Gastrocnemius medialis (tissue), 4 donors: ENCODE results near the gene SMIM44. TPM values are rescaled to one million over a fixed set of nuclear protein-coding genes. Genes with fewer than 3 reads are reported as not detected.

ENCODE experiments used
- ATAC-seq, 2 donors: fragments of 150-250 bp; one replicate each; pipeline ENCODE4 v1.9.1; 2016
- DNase-seq, 2 donors: peaks; one replicate each; pipeline ENCODE4 v3.0.0-alpha.2; 2019
- H3K27ac ChIP-seq, 4 donors: fragments of 200-600 bp; sonication (generic); 1 replicate in 1 of 4; 2 replicates in 3 of 4; pipeline ENCODE4 v1.5.1; 2016 to 2018; ENCODE audit warnings: mild to moderate bottlenecking in 2 of 4, moderate library complexity in 1 of 4
- H3K27me3 ChIP-seq, 3 donors: fragments of 200-600 bp; sonication (generic) in 2 of 3; 1 replicate in 1 of 3; 2 replicates in 2 of 3; pipeline versions ENCODE4 v1.5.1 to v1.6.0; 2016 to 2019; ENCODE audit warnings: mild to moderate bottlenecking in 1 of 3, moderate library complexity in 1 of 3
- H3K36me3 ChIP-seq, 2 donors: fragments of 200-600 bp; sonication (generic) in 1 of 2; one replicate each; pipeline ENCODE4 v1.5.1; 2017 to 2018
- H3K4me1 ChIP-seq, 2 donors: fragments of 200-600 bp; sonication (generic) in 1 of 2; one replicate each; pipeline ENCODE4 v1.5.1; 2016 to 2017; ENCODE audit warnings: mild to moderate bottlenecking in 2 of 2
- H3K4me3 ChIP-seq, 4 donors: fragments of 200-600 bp; sonication (generic) in 3 of 4; 1 replicate in 1 of 4; 2 replicates in 3 of 4; pipeline ENCODE4 v1.5.1; 2016 to 2019; ENCODE audit warnings: mild to moderate bottlenecking in 2 of 4
- H3K9me3 ChIP-seq, 3 donors: fragments of 200-600 bp; sonication (generic) in 2 of 3; 1 replicate in 1 of 3; 2 replicates in 2 of 3; pipeline ENCODE4 v1.5.1; 2016 to 2019
- POLR2A ChIP-seq, 2 donors: fragments of 450-650 bp; IDR thresholded peaks; one replicate each; pipeline ENCODE4 v1.6.1; 2017; ENCODE audit warnings: antibody characterized with exemption in 2 of 2, mild to moderate bottlenecking in 2 of 2, moderate library complexity in 2 of 2
- in situ Hi-C, 4 donors: fragments of 200-750 bp; cut with MboI; loops; one replicate each; pipeline versions ENCODE4 v1.15.0 to v1.8.0; 2017; ENCODE audit warnings: low sequenced_read_pairs in 4 of 4
- intact Hi-C: fragments of 100-400 bp; cut with DNase I; formaldehyde crosslinking; loops from one replicate; pipeline ENCODE4 v1.15.1; 2023; ENCODE audit warnings: low total_unique reads
- total RNA-seq, 4 donors: library from RNA; depleted of rRNA; stranded (reverse); fragments of >200 nt; gene quantifications; one replicate each; pipeline versions ENCODE4 v1.1.0 to v1.2.3, GENCODE V29; 2016
- TF ChIP-seq, protein P1 (sequence below), 5 experiments: fragments of 450-650 bp in 3 of 5; fragments of 200-600 bp in 2 of 5; sonication (generic) in 2 of 5; IDR thresholded peaks in 4 of 5; conservative IDR thresholded peaks in 1 of 5; 1 replicate in 4 of 5; 2 replicates in 1 of 5; pipeline ENCODE4 v1.5.1; 2016 to 2019; ENCODE audit warnings: antibody characterized with exemption in 5 of 5, mild to moderate bottlenecking in 3 of 5, moderate library complexity in 3 of 5

The SMIM44 gene
- total RNA-seq, 4 donors from 2014 or later = not detected

DNA sequence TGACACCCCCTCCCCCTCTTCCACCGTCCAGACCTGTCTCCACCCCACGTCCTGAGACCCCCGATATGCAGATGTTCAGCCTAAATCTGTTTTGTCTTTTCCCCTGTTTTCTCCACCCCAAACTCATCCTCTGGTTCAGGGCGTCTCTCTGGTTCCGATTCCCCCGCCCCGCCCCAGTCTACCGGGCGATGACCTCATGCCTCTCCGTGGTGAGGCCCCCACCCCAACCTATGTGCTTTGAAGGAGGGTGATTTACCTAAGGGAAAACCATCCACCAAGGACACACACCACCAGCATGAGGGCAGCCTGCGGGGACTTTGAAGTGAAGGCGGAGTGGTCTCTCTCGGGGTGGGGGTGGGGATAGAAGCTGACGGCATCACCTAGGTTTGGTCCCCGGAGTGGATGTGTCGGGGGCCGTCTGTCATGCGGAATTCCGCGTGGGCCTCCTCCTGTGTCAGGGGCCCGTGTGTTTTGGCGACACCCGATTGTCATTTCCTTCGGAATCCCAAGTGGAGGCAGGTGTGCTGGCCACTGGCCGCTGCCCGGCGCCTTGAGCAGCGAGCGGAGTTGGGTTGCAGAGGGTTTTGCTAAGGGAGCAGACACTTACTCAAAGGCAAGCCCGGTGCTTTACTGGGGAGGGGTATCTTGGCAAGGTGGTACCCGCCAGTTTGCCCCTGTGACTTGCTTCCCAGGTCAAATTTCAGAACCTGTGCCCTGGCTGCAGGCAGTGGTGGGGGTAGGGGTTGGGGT is 24.3 kb upstream of the SMIM44 start:
- intact Hi-C loops = loop anchor here (2.0 to 10.0 kb wide), 3 partner anchors 65 to 553 kb away; partner anchors contain the start of genes APBA3, HMG20B and MRPL54
- DNase-seq = no peak
- no peak for TF ChIP-seq POLR2A (IDR thresholded peaks at IDR 0.05)
- TF ChIP-seq, protein P1, sequence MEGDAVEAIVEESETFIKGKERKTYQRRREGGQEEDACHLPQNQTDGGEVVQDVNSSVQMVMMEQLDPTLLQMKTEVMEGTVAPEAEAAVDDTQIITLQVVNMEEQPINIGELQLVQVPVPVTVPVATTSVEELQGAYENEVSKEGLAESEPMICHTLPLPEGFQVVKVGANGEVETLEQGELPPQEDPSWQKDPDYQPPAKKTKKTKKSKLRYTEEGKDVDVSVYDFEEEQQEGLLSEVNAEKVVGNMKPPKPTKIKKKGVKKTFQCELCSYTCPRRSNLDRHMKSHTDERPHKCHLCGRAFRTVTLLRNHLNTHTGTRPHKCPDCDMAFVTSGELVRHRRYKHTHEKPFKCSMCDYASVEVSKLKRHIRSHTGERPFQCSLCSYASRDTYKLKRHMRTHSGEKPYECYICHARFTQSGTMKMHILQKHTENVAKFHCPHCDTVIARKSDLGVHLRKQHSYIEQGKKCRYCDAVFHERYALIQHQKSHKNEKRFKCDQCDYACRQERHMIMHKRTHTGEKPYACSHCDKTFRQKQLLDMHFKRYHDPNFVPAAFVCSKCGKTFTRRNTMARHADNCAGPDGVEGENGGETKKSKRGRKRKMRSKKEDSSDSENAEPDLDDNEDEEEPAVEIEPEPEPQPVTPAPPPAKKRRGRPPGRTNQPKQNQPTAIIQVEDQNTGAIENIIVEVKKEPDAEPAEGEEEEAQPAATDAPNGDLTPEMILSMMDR (IDR thresholded peaks at IDR 0.05 in 4 of 5, conservative IDR thresholded peaks at IDR 0.05 in 1 of 5) = no peak
- H3K36me3 ChIP-seq = no peaks in the 10 kb centered on the region
- peak overlapping the region; percentile 76 to 90 (median 84) for H3K27ac ChIP-seq
- peak overlapping the region; percentile 56 to 90 (median 82) for H3K4me3 ChIP-seq
- no peaks in the 10 kb centered on the region for H3K27me3 ChIP-seq
- H3K9me3 ChIP-seq = no peaks in the 10 kb centered on the region
- peaks cover 11 to 40% of the 10 kb centered on the region in 2 donors for H3K4me1 ChIP-seq
- ATAC-seq = no peak
- in situ Hi-C loops = no loop called here

GRCh38 chr19:3506384-3507340 is 23.4 kb upstream of the SMIM44 start:
- Histone ChIP-seq H3K9me3 (no peaks in the 10 kb centered on the region), H3K4me3 (peak overlapping the region; percentile 56 to 90 (median 82)), H3K27me3 (no peaks in the 10 kb centered on the region), H3K27ac (peak overlapping the region; percentile 76 to 90 (median 84)), H3K36me3 (no peaks in the 10 kb centered on the region), H3K4me1 (peaks cover 11 to 38% of the 10 kb centered on the region in 2 donors)
- intact Hi-C loops = loop anchor here (2.0 to 10.0 kb wide), 3 partner anchors 66 to 552 kb away; partner anchors contain the start of genes APBA3, HMG20B and MRPL54
- TF ChIP-seq POLR2A (IDR thresholded peaks at IDR 0.05) = no peak
- TF ChIP-seq, protein P1 (IDR thresholded peaks at IDR 0.05 in 4 of 5, conservative IDR thresholded peaks at IDR 0.05 in 1 of 5) = no peak
- ATAC-seq = peak in 1 of 2 donors; percentile 7
- in situ Hi-C loops = no loop called here
- peak in 1 of 2 donors; percentile 32 for DNase-seq

DNA sequence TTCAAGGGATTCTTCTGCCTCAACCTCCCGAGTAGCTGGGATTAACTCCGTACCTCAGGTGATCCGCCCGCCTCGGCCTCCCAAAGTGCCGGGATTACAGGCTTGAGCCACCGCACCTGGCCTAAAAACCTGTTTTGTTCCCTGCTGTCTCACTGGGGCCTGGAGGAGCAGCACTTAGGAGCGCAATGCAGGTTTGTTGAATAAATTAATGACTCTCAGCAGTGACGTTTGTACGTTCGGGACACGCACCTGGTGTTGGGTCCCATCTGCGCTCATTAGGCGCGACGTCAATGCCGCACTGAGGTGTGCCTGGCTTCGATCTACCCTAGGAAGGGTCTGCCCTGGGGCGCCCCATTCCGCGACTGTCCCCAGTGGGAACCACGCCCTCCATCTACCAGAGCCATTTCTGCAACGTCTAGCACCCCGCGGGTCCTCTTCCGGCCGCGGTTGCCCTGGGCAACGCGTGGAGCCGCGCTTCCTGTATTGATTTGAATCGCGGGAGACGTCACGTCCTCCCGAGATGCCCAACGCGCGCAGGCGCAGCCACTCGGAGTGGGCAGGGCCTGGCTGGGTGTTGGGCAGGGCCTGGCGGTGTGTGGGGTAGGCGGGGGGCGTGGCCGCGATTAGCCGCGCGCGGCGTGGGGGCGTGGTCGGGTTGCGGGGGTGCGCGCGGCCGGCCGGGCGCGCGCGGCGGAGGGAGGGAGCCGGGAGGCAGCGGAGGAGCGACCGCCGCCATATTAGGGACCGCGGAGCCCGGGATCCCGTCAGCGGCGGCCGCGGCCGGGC is 22.6 kb upstream of the SMIM44 start, which contains the start of gene FZR1:
FZR1 (plus strand) TSS at position 714 of the 786 bp plus-strand sequence. CDS start 16,679 bp downstream, outside the sequence.
- peak within 1 kb of the TSS; percentile 80 to 90 (median 84) for H3K27ac ChIP-seq
- DNase-seq (peak; percentile 96 to 98), ATAC-seq (peak; percentile 92 to 95)
- H3K9me3 ChIP-seq = no peaks in the 10 kb centered on the region
- H3K36me3 ChIP-seq = no peaks in the 10 kb centered on the region
- H3K4me3 ChIP-seq = peak within 1 kb of the TSS; percentile 56 to 100 (median 82)
- in situ Hi-C loops = no loop called here
- H3K4me1 ChIP-seq = peaks cover 15 to 35% of the 10 kb centered on the region in 2 donors
- intact Hi-C loops = loop anchor here (2.0 to 10.0 kb wide), 3 partner anchors 67 to 551 kb away; partner anchors contain the start of genes APBA3, HMG20B and MRPL54
- TF ChIP-seq, protein P1 (IDR thresholded peaks at IDR 0.05 in 4 of 5, conservative IDR thresholded peaks at IDR 0.05 in 1 of 5) = no peak
- TF ChIP-seq POLR2A (IDR thresholded peaks at IDR 0.05) = peak; percentile 88
- H3K27me3 ChIP-seq = no peaks in the 10 kb centered on the region

- DNase-seq (no peak), ATAC-seq (no peak)
- Histone ChIP-seq H3K4me3 (no peak overlapping the region), H3K36me3 (no peaks in the 10 kb centered on the region), H3K27ac (no peak overlapping the region), H3K4me1 (peaks cover 18 to 39% of the 10 kb centered on the region in 2 donors), H3K27me3 (no peaks in the 10 kb centered on the region), H3K9me3 (no peaks in the 10 kb centered on the region)
- intact Hi-C loops = loop anchor here (5.0 to 10.0 kb wide), 2 partner anchors 258 to 550 kb away; partner anchors contain the start of genes APBA3 and MRPL54
- in situ Hi-C loops = no loop called here
- no peak for TF ChIP-seq POLR2A (IDR thresholded peaks at IDR 0.05)
- TF ChIP-seq, protein P1 (IDR thresholded peaks at IDR 0.05 in 4 of 5, conservative IDR thresholded peaks at IDR 0.05 in 1 of 5) = no peak
These were observed 21.5 kb upstream of the SMIM44 start for GRCh38 chr19:3504735-3505134.
